MCF 10A (cell line): ENCODE results near the gene DRAM2. TPM values are rescaled to one million over a fixed set of nuclear protein-coding genes. Genes with fewer than 3 reads are reported as not detected.

ENCODE experiments used
- BruUV-seq: library from RNA; stranded (reverse); fragments of 400-500 nt; replicated peaks from 2 replicates; lab custom pipeline; 2021; lab: Mats Ljungman, UMichigan
- CTCF ChIA-PET: fragments of 300-600 bp; sonication (Branson Sonifier 250); formaldehyde crosslinking; extraction: SDS; loops from one replicate; lab custom pipeline; 2021; ENCODE audit warnings: antibody characterized with exemption, inconsistent platforms; lab: Yijun Ruan, JAX
- POLR2A ChIA-PET: fragments of 300-600, 350-650 bp; sonication (Branson Sonifier 250); formaldehyde crosslinking; extraction: SDS; loops from one replicate; lab custom pipeline; 2020; ENCODE audit warnings: antibody characterized with exemption, inconsistent platforms; lab: Yijun Ruan, JAX
- DNase-seq: peaks from one replicate; pipeline ENCODE4 v3.0.0-alpha.2; 2018; ENCODE audit not compliant: unreplicated experiment
- H3K27ac Mint-ChIP-seq: one replicate; pipeline ENCODE4 v1.8.0; 2022; ENCODE audit warnings: mild to moderate bottlenecking, low read depth, mixed read lengths; ENCODE audit not compliant: unreplicated experiment
- H3K27me3 Mint-ChIP-seq: one replicate; pipeline ENCODE4 v1.8.0; 2022; ENCODE audit warnings: mixed read lengths; ENCODE audit not compliant: insufficient read depth, unreplicated experiment
- H3K36me3 Mint-ChIP-seq: one replicate; pipeline ENCODE4 v1.8.0; 2022; ENCODE audit warnings: mild to moderate bottlenecking, moderate library complexity, mixed read lengths; ENCODE audit not compliant: insufficient read depth, unreplicated experiment
- H3K4me1 Mint-ChIP-seq: one replicate; pipeline ENCODE4 v1.8.0; 2022; ENCODE audit warnings: mixed read lengths; ENCODE audit not compliant: insufficient read depth, unreplicated experiment
- H3K4me3 Mint-ChIP-seq: one replicate; pipeline ENCODE4 v1.8.0; 2022; ENCODE audit warnings: mild to moderate bottlenecking, moderate library complexity, mixed read lengths; ENCODE audit not compliant: unreplicated experiment
- H3K9me3 Mint-ChIP-seq: one replicate; pipeline ENCODE4 v1.8.0; 2022; ENCODE audit warnings: mixed read lengths; ENCODE audit not compliant: unreplicated experiment
- intact Hi-C: fragments of 100-400 bp; cut with micrococcal nuclease; formaldehyde crosslinking; loops from 2 replicates; pipeline ENCODE4 v1.14.1; 2022
- total RNA-seq: library from RNA; stranded (reverse); gene quantifications from 2 replicates; pipeline ENCODE4 v1.2.3, GENCODE V29; 2022
- TF ChIP-seq, protein P1 (sequence below): fragments of 200-600 bp; IDR thresholded peaks from one replicate; pipeline ENCODE4 v1.8.0; 2022; ENCODE audit warnings: antibody characterized with exemption, mild to moderate bottlenecking; ENCODE audit not compliant: unreplicated experiment

The DRAM2 gene
- total RNA-seq, 1 experiment from 2014 or later: 32.1 TPM

DNA sequence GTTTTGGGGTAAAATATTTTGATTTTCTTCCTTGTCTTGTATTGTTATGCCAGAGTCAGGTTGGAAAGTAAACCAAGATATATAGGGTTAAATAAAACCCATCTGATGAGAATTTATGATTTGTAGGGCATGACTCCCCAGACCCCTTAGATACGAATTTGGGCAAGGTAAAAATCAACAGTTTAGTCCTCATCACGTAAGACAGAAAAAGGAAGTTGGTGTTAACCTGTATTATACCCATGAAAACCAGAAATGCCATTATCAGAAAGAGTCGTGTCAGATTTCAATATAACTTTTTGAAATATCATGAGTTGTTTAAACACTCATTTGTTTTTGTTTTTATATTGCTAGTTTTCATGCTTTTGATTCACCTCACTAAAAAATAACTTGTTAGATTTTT, 11.9 kb upstream of the DRAM2 start:
- TF ChIP-seq, protein P1, sequence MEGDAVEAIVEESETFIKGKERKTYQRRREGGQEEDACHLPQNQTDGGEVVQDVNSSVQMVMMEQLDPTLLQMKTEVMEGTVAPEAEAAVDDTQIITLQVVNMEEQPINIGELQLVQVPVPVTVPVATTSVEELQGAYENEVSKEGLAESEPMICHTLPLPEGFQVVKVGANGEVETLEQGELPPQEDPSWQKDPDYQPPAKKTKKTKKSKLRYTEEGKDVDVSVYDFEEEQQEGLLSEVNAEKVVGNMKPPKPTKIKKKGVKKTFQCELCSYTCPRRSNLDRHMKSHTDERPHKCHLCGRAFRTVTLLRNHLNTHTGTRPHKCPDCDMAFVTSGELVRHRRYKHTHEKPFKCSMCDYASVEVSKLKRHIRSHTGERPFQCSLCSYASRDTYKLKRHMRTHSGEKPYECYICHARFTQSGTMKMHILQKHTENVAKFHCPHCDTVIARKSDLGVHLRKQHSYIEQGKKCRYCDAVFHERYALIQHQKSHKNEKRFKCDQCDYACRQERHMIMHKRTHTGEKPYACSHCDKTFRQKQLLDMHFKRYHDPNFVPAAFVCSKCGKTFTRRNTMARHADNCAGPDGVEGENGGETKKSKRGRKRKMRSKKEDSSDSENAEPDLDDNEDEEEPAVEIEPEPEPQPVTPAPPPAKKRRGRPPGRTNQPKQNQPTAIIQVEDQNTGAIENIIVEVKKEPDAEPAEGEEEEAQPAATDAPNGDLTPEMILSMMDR: no peak
- intact Hi-C loops: no loop called here
- Mint-ChIP-seq H3K27ac (peak overlapping the region; percentile 5), H3K4me3 (no peak overlapping the region), H3K27me3 (no peaks in the 10 kb centered on the region), H3K4me1 (peaks cover 15% of the 10 kb centered on the region), H3K9me3 (no peaks in the 10 kb centered on the region), H3K36me3 (peaks cover 76% of the 10 kb centered on the region)
- no peak for DNase-seq
- ChIA-PET CTCF (no interaction called here), POLR2A (interaction anchor here (2.5 kb wide), 1 partner anchor 10 kb away, joined by 12 read pairs; no protein-coding TSS in a partner anchor)
- no TSS peak for BruUV-seq

DNA sequence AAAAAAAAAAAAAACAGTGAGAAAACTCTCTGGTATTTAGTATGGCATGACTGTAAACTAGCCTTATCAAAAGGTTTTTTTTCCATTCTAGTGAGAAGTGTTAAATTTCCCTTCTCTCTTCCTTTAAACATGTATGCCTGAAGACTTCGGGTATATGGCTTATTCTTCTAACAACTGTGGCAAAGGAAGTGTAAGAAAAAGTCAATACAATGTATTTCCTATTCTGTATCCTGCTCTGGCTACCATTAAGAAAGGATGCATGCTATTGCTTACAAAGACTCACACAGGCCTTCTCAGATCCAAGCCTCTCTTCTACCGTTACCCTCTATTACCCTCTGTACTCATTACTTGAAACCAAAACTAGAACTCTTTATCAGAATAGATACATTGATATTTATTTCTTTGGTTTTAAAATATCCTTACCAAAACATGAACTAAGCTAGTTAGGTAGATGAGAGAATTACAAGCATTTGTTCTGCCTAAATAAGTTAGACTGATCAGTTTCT, 8.5 kb upstream of the DRAM2 start:
- CTCF ChIA-PET: interaction anchor here (0.6 to 1.5 kb wide), 2 partner anchors 118 to 1224 kb away, joined by 3 to 7 read pairs; no protein-coding TSS in a partner anchor
- TF ChIP-seq, protein P1: no peak
- Mint-ChIP-seq H3K27me3 (no peaks in the 10 kb centered on the region), H3K4me3 (no peak overlapping the region), H3K36me3 (peaks cover 69% of the 10 kb centered on the region), H3K9me3 (no peaks in the 10 kb centered on the region), H3K4me1 (peaks cover 24% of the 10 kb centered on the region), H3K27ac (no peak overlapping the region)
- intact Hi-C loops: no loop called here
- DNase-seq: no peak
- POLR2A ChIA-PET: interaction anchor here (1.4 kb wide), 1 partner anchor 9 kb away, joined by 4 read pairs; the partner anchor contains the start of genes CEPT1 and DRAM2
- BruUV-seq: no TSS peak

DNA sequence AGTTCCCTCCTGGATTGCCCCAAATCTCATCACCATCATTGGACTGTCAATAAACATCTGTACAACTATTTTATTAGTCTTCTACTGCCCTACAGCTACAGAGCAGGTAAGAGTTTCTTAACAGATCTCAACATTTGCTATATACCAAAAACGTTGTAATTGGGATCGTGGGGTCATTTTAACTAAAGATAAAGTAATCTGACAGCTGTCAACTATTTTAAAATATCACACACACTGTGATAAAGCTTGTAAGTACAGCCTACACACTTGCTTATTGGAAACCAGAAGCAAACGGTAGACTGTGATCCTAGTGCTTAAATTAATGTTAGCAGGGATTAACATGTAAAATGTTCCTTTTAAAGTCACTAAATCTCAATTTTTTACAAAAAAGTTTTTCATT, 8.1 kb upstream of the DRAM2 start:
- DNase-seq: no peak
- H3K36me3 Mint-ChIP-seq: peaks cover 65% of the 10 kb centered on the region
- ChIA-PET POLR2A (interaction anchor here (1.4 kb wide), 1 partner anchor 8 kb away, joined by 4 read pairs; the partner anchor contains the start of genes CEPT1 and DRAM2), CTCF (interaction anchor here (1.5 kb wide), 1 partner anchor 117 kb away, joined by 7 read pairs; no protein-coding TSS in a partner anchor)
- H3K4me1 Mint-ChIP-seq: peaks cover 28% of the 10 kb centered on the region
- no peaks in the 10 kb centered on the region for H3K9me3 Mint-ChIP-seq
- intact Hi-C loops: no loop called here
- H3K4me3 Mint-ChIP-seq: no peak overlapping the region
- no peak overlapping the region for H3K27ac Mint-ChIP-seq
- TF ChIP-seq, protein P1: no peak
- BruUV-seq: no TSS peak
- no peaks in the 10 kb centered on the region for H3K27me3 Mint-ChIP-seq

DNA sequence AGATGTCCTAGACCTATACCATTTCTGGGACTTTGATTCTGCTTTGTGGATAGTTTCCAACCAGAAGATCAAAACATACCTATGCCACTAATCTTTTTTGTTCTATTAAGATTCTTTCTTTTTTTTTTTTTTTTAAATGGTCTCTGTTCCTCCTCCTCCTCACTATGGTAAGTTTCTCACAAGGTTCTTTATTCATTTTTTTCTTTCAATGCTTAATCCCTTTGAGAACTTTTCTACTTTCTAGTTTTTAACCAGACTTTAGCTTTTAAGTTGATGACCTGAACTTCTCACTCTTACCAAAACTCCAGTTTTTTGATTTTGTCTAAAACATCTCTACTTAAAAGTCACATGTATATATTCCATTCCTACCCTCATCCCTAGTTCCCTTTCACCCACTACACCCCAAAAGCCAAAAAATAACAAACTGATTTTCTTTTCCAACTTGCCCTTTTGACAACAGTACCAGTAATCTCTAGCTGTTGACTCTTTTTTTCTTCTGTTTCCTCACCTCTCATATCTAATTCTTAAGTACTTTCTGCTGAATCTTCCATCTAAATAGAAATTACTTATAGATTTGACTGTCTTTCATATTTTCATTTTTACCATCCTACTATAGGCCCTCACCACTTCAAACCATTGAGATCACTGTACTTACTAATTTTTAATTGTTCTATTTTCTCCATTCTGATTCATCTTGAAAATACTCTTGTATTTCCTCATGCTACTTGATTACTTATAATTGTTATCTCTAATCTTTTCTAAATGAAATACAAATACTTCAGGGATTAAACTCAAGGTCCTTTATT, 6.3 kb upstream of the DRAM2 start:
- ChIA-PET POLR2A (interaction anchor here (0.7 kb wide), 1 partner anchor 218 kb away, joined by 3 read pairs; no protein-coding TSS in a partner anchor), CTCF (interaction anchor here (0.7 kb wide), 1 partner anchor 115 kb away, joined by 3 read pairs; no protein-coding TSS in a partner anchor)
- TF ChIP-seq, protein P1: no peak
- peak overlapping the region; percentile 1 for H3K27ac Mint-ChIP-seq
- H3K9me3 Mint-ChIP-seq: no peaks in the 10 kb centered on the region
- intact Hi-C loops: no loop called here
- BruUV-seq: no TSS peak
- peaks cover 52% of the 10 kb centered on the region for H3K36me3 Mint-ChIP-seq
- H3K4me1 Mint-ChIP-seq: peaks cover 41% of the 10 kb centered on the region
- no peak overlapping the region for H3K4me3 Mint-ChIP-seq
- H3K27me3 Mint-ChIP-seq: no peaks in the 10 kb centered on the region
- no peak for DNase-seq
